ENCODE measurements around the gene ZNF48. TPM values are rescaled to one million over a fixed set of nuclear protein-coding genes. Genes with fewer than 3 reads are reported as not detected.
A peak's percentile ranks its signal among the peaks of the same experiment; 100 is the strongest.

The ZNF48 gene
- total RNA-seq, 2 donors from 2014 or later = 6.5 to 6.8 TPM

DNA sequence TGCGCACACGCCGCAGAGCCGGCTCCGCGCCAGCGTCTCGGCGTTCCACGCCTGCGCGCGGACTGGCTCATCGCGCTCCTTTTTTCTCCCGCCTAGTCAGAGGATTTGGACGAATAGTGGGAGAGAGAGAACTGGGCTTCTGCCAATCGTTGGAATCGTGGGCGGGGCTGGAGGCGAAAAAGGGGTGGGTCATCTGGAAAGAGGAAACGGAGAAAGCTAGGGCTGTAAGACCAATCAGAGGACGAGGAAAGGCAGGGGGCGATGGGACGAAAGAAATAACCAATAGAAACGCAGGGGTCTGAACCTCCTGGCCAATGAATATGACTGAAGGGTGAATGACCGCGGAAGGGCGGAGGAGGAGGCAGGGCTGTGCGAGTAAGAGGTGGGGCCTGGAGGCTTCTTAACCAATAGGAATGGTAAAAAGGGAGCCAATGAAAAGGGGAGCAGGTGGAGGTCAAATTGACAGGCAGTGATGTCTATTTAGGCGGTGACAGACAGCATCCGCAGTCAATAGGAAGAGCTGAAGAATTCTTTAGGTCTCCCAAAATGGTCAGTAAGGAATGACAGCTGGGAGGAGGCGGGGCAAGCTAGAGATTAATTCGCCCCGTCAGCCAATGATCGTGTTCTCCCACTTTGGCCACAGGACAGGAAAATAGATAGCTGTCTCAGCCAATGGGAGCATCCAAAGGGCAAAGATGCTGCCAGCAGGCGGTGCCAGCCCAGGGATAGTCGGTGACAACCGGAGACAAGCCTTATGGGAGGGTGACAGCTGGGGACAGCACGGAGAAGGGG is 24.6 kb upstream of the ZNF48 start, which contains the start of gene TBC1D10B:
Gene TBC1D10B, minus strand, starts transcription at position 39 of the 792 bp plus-strand sequence. CDS start 311 bp downstream, outside the sequence.
- H3K4me3 ChIP-seq = peak within 1 kb of the TSS; percentile 73
- peak within 1 kb of the TSS; percentile 83 for H3K27ac ChIP-seq
- no peaks in the 10 kb centered on the region for H3K27me3 ChIP-seq
- H3K9me3 ChIP-seq = no peaks in the 10 kb centered on the region
- H3K4me1 ChIP-seq = peaks cover 17% of the 10 kb centered on the region
- H3K36me3 ChIP-seq = no peaks in the 10 kb centered on the region
- intact Hi-C loops (cut with DNase I) = no loop called here
- H3K9ac ChIP-seq (ENCODE audit: low read depth in 2 of 2, low read length in 2 of 2) = peak within 1 kb of the TSS; percentile 76 to 91
- DNase-seq = peak; percentile 100
- TF ChIP-seq, protein P1, sequence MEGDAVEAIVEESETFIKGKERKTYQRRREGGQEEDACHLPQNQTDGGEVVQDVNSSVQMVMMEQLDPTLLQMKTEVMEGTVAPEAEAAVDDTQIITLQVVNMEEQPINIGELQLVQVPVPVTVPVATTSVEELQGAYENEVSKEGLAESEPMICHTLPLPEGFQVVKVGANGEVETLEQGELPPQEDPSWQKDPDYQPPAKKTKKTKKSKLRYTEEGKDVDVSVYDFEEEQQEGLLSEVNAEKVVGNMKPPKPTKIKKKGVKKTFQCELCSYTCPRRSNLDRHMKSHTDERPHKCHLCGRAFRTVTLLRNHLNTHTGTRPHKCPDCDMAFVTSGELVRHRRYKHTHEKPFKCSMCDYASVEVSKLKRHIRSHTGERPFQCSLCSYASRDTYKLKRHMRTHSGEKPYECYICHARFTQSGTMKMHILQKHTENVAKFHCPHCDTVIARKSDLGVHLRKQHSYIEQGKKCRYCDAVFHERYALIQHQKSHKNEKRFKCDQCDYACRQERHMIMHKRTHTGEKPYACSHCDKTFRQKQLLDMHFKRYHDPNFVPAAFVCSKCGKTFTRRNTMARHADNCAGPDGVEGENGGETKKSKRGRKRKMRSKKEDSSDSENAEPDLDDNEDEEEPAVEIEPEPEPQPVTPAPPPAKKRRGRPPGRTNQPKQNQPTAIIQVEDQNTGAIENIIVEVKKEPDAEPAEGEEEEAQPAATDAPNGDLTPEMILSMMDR (IDR thresholded peaks at IDR 0.05) = peak; percentile 14

DNA sequence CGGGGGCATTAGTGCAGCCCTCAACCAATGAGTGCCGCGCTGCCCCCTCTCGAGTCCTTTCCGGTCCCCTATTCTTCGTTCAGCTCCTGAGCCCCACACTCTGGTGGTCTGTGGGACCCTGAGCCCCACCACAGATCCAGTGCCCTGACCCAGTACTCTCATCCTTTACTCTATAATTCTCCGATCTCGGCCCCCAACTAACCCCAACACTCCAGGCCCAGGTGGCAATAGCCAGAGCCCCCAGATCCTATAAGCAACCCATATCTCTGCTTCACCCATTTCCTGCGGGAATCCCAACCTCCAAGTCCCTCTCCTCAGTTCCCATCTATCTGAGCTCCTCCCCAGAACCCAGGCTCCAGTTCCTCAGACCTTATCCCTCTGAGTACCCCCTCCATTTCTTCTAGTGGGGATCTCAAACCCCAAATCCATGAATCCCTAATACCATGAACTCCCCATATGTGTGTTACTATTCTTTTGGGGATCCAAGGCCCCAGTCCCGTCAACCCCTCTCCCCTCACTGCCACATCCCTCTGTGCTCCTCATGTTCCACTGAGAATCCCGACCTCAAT is 23.9 kb upstream of the ZNF48 start:
- DNase-seq = no peak
- intact Hi-C loops (cut with DNase I) = no loop called here
- no peaks in the 10 kb centered on the region for H3K36me3 ChIP-seq
- H3K27ac ChIP-seq = peak overlapping the region; percentile 83
- no peaks in the 10 kb centered on the region for H3K27me3 ChIP-seq
- TF ChIP-seq, protein P1 (IDR thresholded peaks at IDR 0.05) = no peak
- H3K9ac ChIP-seq (ENCODE audit: low read depth in 2 of 2, low read length in 2 of 2) = peak overlapping the region; percentile 61 to 80
- H3K9me3 ChIP-seq = no peaks in the 10 kb centered on the region
- peak overlapping the region; percentile 39 for H3K4me3 ChIP-seq
- peaks cover 17% of the 10 kb centered on the region for H3K4me1 ChIP-seq

DNA sequence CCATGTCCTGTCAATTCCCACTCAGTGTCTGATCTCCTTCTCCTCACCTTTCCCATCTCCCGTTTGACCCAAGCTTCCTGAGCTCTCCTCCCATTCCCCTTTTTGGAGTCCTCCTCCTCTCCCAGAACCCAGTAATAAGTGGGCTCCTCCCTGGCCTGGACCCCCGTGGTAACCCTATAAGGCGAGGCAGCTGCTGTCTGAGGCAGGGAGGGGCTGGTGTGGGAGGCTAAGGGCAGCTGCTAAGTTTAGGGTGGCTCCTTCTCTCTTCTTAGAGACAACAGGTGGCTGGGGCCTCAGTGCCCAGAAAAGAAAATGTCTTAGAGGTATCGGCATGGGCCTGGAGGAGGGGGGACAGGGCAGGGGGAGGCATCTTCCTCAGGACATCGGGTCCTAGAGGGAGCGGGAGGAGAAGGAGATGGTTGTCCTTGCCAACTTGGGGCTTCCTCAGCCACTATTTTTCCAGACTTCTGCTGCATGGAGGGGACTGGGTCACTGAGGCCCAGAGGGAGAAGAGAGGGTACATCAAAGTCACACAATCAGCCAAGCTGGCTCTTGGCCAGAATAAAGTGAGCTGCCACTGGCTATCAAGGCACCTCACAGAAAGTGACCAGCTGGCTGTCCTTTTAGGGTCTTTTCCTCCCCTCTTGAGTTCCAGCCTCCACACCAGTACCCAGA is 23.0 kb upstream of the ZNF48 start:
- intact Hi-C loops (cut with DNase I) = no loop called here
- no peak overlapping the region for H3K4me3 ChIP-seq
- TF ChIP-seq, protein P1 (IDR thresholded peaks at IDR 0.05) = no peak
- H3K27me3 ChIP-seq = no peaks in the 10 kb centered on the region
- no peak overlapping the region for H3K9ac ChIP-seq (ENCODE audit: low read depth in 2 of 2, low read length in 2 of 2)
- H3K4me1 ChIP-seq = peaks cover 19% of the 10 kb centered on the region
- no peaks in the 10 kb centered on the region for H3K9me3 ChIP-seq
- no peak overlapping the region for H3K27ac ChIP-seq
- no peak for DNase-seq
- H3K36me3 ChIP-seq = no peaks in the 10 kb centered on the region

DNA sequence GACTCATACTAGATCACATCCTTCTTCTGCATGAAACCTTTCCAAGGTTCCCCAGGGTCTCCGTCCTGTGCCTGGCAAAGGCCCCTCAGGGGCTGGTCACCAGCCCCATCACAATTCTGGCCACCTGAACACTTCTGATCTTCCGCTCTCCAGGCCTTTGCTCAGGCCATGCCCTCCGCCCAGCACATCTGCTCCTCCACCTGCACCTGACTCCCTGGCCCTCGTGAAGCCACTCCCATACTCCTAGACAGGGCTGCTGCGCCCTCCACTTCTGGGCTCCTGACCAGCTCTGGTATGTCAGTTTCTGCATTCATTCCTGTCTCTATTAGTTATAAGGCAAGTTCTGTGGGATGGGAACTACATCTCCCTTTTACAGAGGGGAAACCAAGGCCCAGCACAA is 22.5 kb upstream of the ZNF48 start:
- DNase-seq = no peak
- Histone ChIP-seq H3K36me3 (no peaks in the 10 kb centered on the region), H3K27me3 (no peaks in the 10 kb centered on the region), H3K4me1 (peaks cover 14% of the 10 kb centered on the region), H3K9ac (ENCODE audit: low read depth in 2 of 2, low read length in 2 of 2) (no peak overlapping the region), H3K9me3 (no peaks in the 10 kb centered on the region), H3K27ac (no peak overlapping the region), H3K4me3 (no peak overlapping the region)
- intact Hi-C loops (cut with DNase I) = no loop called here
- TF ChIP-seq, protein P1 (IDR thresholded peaks at IDR 0.05) = no peak

DNA sequence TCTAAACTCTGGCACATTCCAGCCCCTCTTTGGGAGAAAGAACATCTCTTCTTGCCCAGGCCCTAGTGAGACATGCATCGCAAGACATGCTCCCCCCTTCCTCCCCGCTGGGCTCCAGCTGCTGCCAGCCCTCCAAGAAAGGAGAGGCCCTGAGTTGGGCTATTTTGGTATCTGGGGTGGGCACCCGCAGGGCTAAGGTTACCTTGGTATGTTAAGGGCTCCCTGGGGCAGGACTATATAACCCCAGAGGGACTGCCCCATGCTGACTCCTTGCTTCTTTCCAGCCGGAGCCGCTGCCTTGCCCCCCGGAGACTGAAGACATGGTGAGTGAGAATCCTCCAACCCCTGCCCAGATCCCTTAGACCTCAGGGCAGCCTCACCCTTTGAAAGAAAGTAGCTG is 20.7 kb upstream of the ZNF48 start, which contains the start of gene MYL11:
Gene MYL11, plus strand, starts transcription at position 265 of the 400 bp plus-strand sequence. Its CDS starts 56 bp downstream, at position 321.
- DNase-seq = no peak
- Histone ChIP-seq H3K9ac (ENCODE audit: low read depth in 2 of 2, low read length in 2 of 2) (no peak within 1 kb of the TSS), H3K27ac (no peak within 1 kb of the TSS), H3K4me3 (no peak within 1 kb of the TSS), H3K4me1 (peaks cover 5% of the 10 kb centered on the region), H3K36me3 (no peaks in the 10 kb centered on the region), H3K27me3 (no peaks in the 10 kb centered on the region), H3K9me3 (no peaks in the 10 kb centered on the region)
- intact Hi-C loops (cut with DNase I) = no loop called here
- TF ChIP-seq, protein P1 (IDR thresholded peaks at IDR 0.05) = no peak
